Stomach smooth muscle (tissue), 2 donors: Measurements from ENCODE around the gene ZNF574.
A peak's percentile ranks its signal among the peaks of the same experiment; 100 is the strongest.

ENCODE experiments used
- H3K27ac ChIP-seq: one replicate; pipeline ENCODE4 v1.7.0; 2013; ENCODE audit warnings: mild to moderate bottlenecking, low read length, inconsistent platforms
- H3K27me3 ChIP-seq, 2 donors: one replicate each; pipeline ENCODE4 v1.7.0; 2013; ENCODE audit warnings: low read length in 2 of 2; ENCODE audit not compliant: insufficient read depth in 2 of 2, control insufficient read depth in 1 of 2
- H3K36me3 ChIP-seq, 2 donors: one replicate each; pipeline ENCODE4 v1.7.0; 2013; ENCODE audit warnings: low read length in 2 of 2; ENCODE audit not compliant: control insufficient read depth in 2 of 2, insufficient read depth in 2 of 2
- H3K4me1 ChIP-seq: one replicate; pipeline ENCODE4 v1.7.0; 2013; ENCODE audit warnings: low read length; ENCODE audit not compliant: control insufficient read depth, insufficient read depth
- H3K4me3 ChIP-seq, 2 donors: one replicate each; pipeline ENCODE4 v1.7.0; 2013; ENCODE audit warnings: low read length in 2 of 2
- H3K9ac ChIP-seq, 2 donors: one replicate each; pipeline ENCODE4 v1.7.0; 2013; ENCODE audit warnings: low read length in 2 of 2, mild to moderate bottlenecking in 1 of 2
- H3K9me3 ChIP-seq, 2 donors: one replicate each; pipeline ENCODE4 v1.7.0; 2013; ENCODE audit warnings: low read length in 2 of 2; ENCODE audit not compliant: control insufficient read depth in 2 of 2
- donor health status: healthy.
- donor health status: Pancreatic carcinoma.

ZNF574 gene

DNA sequence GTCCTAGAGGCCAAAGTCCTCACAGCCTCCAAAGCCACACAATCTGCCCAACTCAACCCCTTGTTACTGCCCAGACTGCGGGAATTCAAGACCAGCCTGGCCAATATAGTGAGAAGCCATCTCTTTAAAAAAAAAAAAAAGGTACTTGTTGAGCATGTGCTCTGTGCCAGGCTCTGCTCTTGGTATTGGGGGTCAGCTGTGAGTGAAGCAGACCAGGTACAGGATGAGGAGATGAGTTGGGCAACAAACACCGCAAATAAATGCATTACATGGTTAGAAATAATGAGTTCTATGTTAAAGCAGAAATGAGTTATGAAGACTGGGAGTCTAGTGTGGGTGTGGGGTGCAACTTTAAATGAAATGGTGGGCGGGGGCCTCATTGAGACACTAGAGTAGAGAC lies 15.8 kb upstream of the ZNF574 start:
- Histone ChIP-seq H3K9ac (no peak overlapping the region), H3K27ac (no peak overlapping the region), H3K4me1 (no peaks in the 10 kb centered on the region), H3K36me3 (peaks cover 35 to 45% of the 10 kb centered on the region in 2 donors), H3K27me3 (no peaks in the 10 kb centered on the region), H3K4me3 (no peak overlapping the region), H3K9me3 (no peaks in the 10 kb centered on the region)

DNA sequence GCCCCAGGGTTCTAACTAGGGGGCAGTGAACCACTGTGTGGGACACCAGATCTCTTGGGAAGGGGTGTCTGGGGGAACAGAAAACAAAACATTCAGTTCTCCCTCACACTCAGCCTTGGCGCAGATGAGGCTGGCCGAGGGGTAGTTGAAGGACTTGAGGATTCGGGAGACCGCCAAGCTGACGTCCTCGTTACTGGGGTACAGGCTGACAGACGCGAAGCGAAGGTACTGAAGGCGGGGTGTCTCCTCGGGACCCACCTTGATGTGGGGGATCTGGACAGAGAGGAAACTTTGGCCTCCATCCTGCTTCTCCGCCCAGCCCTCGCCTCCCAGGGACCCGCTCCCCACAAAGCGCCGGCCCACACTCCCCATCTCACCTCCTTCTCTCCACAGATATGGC lies 13.6 kb upstream of the ZNF574 start:
- Histone ChIP-seq H3K4me1 (no peaks in the 10 kb centered on the region), H3K27ac (no peak overlapping the region), H3K27me3 (no peaks in the 10 kb centered on the region), H3K4me3 (no peak overlapping the region), H3K9ac (no peak overlapping the region), H3K36me3 (peaks cover 23 to 34% of the 10 kb centered on the region in 2 donors), H3K9me3 (no peaks in the 10 kb centered on the region)

DNA sequence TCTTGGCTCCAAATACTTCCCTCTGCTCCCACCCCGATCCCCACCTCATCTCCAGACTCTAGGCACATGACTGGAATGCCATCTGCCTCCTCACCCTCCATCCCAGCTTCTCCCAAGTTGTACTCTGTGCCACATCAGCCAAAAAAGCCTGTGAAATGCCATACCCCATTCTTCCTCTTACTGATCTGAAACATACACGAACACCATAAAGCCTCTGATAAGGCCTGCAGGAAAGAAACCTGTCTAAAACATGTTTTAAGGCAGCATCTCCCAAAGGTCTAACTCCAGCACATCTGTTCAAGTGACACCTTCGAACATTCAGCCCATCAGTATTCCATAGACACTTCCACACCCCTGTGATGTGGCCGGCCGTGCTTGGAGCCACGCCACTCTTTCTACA lies 11.5 kb upstream of the ZNF574 start:
- Histone ChIP-seq H3K4me1 (peaks cover 13% of the 10 kb centered on the region), H3K27ac (no peak overlapping the region), H3K4me3 (no peak overlapping the region), H3K9me3 (no peaks in the 10 kb centered on the region), H3K27me3 (no peaks in the 10 kb centered on the region), H3K9ac (peak overlapping the region in 1 of 2 donors; percentile 21), H3K36me3 (peaks cover 18 to 24% of the 10 kb centered on the region in 2 donors)

DNA sequence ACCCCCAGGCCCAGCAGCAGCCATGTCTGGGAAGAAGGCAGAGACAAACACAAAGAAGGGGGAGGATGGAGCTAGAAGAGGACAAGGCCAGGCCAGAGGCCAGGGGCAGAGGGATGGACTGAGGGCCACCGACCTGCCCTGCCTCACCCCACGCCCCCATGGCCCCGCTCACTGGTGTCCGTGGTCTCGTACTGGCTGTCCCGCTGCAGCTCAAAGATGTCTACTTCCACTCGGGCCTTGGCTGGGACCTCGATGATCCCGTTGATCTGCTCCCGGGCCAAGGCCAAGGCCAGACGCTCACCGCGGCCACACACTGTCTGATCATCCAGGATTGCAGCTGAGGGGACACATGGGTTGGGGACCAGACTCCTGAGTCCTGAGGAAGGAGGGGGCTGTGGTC lies 10.9 kb upstream of the ZNF574 start:
- Histone ChIP-seq H3K4me1 (peaks cover 13% of the 10 kb centered on the region), H3K36me3 (peaks cover 18% of the 10 kb centered on the region in 2 donors), H3K4me3 (no peak overlapping the region), H3K9me3 (no peaks in the 10 kb centered on the region), H3K27me3 (no peaks in the 10 kb centered on the region), H3K9ac (no peak overlapping the region), H3K27ac (no peak overlapping the region)

DNA sequence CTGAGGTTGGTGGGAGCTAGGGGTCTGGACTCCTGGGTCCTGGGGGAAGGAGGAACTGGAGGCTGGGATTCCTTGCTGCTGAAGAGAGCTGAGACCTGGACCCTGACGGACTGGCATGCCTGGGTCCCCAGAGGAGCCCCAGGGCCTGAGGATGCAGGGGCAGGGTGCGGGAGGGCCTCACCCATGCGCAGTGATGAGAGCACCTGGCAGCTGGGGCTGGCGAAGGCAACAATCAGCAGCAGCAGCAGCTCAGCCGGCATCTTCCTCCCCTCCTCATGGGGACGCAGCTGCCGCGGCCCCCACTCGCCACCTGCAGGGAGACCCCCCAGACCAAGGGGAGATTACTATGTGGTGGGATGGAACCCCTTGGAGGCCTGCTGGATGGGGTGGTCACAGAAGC lies 10.5 kb upstream of the ZNF574 start:
- Histone ChIP-seq H3K9ac (no peak overlapping the region), H3K27me3 (no peaks in the 10 kb centered on the region), H3K4me1 (peaks cover 17% of the 10 kb centered on the region), H3K4me3 (no peak overlapping the region), H3K9me3 (no peaks in the 10 kb centered on the region), H3K36me3 (peaks cover 16% of the 10 kb centered on the region in 2 donors), H3K27ac (no peak overlapping the region)

DNA sequence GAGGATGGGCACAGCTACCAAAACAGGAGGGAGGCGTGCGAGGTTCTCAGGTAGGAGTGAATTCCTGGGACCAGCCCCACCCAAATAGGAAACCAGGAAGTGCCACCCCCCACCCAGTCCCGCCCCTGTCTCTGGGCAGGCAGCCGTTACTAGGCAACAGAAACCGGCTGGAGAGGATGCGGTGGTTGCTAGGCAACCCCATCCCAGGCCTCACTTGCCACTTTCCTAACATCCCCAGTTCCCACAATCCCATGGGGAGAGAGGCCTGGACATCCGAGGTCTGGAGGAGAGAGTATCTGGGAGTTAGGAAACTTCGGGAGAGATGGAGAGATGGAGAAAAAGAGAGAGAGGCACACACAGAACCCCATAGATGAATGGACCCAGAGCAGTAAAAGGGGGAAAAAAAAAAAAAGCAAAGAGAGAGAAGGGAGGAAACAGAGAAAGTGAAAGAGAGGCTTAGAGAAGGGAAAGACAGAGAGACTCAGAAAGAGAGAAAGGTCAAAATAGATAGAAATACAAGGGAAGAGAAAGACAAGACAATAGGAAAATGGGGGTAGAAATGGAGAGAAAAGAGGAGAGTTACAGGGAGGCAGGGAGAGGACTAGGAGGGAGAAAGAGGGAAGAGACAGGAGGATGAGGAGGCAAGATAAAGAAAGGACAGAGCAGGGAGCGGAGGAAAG lies 9.8 kb upstream of the ZNF574 start:
- Histone ChIP-seq H3K9me3 (no peaks in the 10 kb centered on the region), H3K36me3 (peaks cover 16% of the 10 kb centered on the region in 2 donors), H3K4me3 (no peak overlapping the region), H3K4me1 (peaks cover 21% of the 10 kb centered on the region), H3K9ac (no peak overlapping the region), H3K27me3 (no peaks in the 10 kb centered on the region), H3K27ac (no peak overlapping the region)

DNA sequence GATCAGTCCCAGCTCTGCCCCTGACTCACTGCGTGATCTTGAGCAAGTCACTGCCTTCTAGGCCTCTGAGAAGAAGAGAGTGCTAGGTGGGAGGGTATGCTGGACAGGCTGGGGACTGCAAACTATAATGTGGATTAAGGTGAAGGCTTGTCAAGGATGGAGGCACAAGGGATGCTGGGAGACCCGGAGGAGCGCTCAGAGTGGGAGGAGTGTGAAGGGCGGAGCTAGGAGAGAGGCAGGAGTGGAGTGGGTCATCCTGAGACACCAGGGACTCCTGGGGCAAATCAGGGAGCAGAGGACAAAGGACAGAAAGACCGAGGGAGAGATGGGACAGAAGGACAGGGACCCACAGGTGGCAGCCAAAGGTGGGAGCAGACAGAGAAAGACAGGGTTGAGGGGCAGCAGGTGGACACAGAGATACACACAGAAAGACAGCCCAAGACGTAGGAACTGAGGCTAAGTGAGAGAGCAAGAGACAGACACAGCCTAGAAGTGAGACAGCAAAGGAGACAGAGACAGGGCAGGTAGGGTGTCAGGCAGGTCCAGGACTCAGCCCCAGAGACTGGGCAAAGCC lies 8.6 kb upstream of the ZNF574 start:
- Histone ChIP-seq H3K4me1 (peaks cover 21% of the 10 kb centered on the region), H3K4me3 (no peak overlapping the region), H3K27ac (no peak overlapping the region), H3K27me3 (no peaks in the 10 kb centered on the region), H3K36me3 (peaks cover 7 to 14% of the 10 kb centered on the region in 2 donors), H3K9ac (no peak overlapping the region), H3K9me3 (no peaks in the 10 kb centered on the region)

DNA sequence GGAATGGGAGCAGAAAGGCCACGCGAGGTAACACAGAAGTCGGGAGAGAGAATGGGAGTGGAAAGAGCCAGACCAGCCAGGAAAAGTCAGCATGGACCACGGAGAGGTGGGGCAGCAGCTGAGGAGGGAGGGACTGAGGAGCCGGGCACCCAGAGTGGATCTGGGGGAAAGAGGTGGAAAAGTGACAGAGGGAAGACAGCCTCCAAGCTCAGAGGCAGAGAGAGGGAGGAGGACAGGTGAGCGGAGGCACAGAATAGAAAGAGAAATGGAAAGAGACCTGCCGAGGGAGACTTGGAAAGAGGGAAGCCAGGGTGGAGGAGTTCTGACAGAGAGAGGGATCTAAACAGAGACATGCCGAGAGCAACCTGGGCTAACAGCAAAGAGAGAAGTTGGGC lies 7.6 kb upstream of the ZNF574 start:
- Histone ChIP-seq H3K4me3 (peak overlapping the region; percentile 27 to 78), H3K36me3 (peaks cover 0 to 6% of the 10 kb centered on the region in 2 donors), H3K27me3 (no peaks in the 10 kb centered on the region), H3K27ac (peak overlapping the region; percentile 58), H3K4me1 (peaks cover 21% of the 10 kb centered on the region), H3K9ac (peak overlapping the region; percentile 69 to 74), H3K9me3 (no peaks in the 10 kb centered on the region)

DNA sequence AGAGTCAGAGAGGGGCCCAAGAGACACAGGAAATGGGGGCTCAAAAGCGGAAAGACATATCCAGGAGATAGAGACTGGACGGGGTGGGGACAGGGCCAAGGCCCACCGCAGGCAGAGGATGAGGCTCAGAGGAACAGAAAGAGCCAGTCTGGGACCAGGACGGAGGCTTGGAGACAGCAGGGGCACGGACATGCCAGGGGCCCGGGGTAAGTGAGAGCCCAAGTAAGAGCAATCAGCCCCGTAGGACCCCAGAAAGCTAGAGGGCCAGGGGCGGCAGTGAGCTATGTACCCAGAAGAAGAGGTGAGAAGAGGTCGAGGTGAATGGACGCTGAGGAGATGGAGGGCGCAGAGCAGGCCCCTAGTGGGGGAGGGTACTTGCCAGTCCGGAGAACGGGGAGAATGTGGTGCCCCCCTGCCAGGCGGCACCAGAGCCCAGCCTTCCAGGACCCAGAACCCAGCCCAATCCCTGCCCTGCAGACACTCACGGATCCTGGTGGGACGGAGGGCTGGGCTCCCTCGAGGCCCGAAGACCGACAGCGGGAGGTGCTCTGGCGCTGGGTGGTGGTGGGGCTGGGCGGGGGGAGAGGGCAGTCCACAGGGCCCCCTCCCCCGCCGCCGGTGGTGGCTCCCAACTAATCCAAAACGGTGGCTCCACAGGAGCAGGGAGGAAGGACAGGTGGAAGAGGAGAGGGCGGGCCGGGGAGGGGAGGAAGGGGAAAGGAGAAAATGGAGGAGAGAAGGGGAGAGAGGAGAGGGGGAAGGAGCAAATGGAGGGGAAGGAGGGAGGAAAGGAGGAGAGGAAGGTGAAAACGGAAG lies 7.0 kb upstream of the ZNF574 start:
- Histone ChIP-seq H3K4me1 (peaks cover 21% of the 10 kb centered on the region), H3K36me3 (peaks cover 0 to 2% of the 10 kb centered on the region in 2 donors), H3K9ac (peak overlapping the region; percentile 69 to 74), H3K4me3 (peak overlapping the region; percentile 66 to 78), H3K27ac (peak overlapping the region; percentile 58), H3K9me3 (no peaks in the 10 kb centered on the region), H3K27me3 (no peaks in the 10 kb centered on the region)

DNA sequence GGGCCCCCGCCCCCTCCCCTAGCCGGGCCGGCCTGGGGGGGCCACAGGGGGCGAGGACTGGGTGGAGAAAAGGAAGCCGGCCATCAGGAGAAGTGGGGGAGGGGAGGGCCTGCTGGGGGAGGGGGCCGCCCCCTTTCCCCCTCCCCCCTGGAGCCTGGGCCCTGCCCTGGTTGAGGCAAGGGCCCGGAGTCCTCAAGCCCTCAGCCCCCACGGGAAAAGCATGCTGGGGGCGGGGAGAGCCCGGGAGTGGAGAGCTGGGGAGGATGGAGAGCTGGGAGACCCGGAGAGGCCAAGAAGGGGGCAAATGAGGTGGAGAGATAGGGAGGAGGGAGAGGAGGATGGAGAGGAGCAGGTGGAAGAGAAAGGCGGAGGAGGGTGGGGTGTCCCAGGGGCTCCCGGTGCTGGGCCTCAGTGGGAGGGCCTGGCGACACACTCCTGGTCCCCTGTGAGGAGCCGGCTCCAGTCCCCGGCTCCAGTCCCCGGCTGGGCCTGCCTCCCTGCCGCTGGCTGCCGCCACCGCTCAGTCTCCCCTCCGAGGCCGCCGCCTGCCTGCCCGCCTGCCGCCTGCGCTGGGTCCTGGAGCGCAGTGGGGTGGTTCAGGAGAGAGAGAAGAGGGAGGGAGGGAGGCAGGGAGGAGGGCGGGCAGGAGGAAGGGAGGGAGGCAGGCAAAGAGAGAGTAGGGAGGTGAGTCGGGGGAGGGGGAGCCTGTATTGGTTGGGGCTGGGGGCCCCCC lies 6.2 kb upstream of the ZNF574 start, which contains the start of gene GRIK5:
TSS of gene GRIK5 (minus strand) at position 588 of the 733 bp plus-strand sequence. CDS start 4,436 bp downstream, outside the sequence.
- H3K27ac ChIP-seq, result peak within 1 kb of the TSS; percentile 58
- peaks cover 0 to 2% of the 10 kb centered on the region in 2 donors for H3K36me3 ChIP-seq
- peaks cover 21% of the 10 kb centered on the region for H3K4me1 ChIP-seq
- peak within 1 kb of the TSS; percentile 66 to 78 for H3K4me3 ChIP-seq
- H3K9ac ChIP-seq, result peak within 1 kb of the TSS; percentile 74 to 78
- H3K9me3 ChIP-seq, result no peaks in the 10 kb centered on the region
- no peaks in the 10 kb centered on the region for H3K27me3 ChIP-seq
